ENCODE results near the gene ZBTB45.

Gene ZBTB45

GRCh38 chr19:58519355-58520256, at the start of gene ZBTB45:
ZBTB45 (minus strand) TSS chr19:58519810; CDS start chr19:58517673, 2,137 bp downstream.
- DNase-seq = peak; percentile 91

- no peak for DNase-seq
These were observed 49.0 kb upstream of the ZBTB45 start for GRCh38 chr19:58568453-58569130.

- DNase-seq = no peak
These were observed 47.4 kb upstream of the ZBTB45 start for GRCh38 chr19:58566989-58567388.

- no peak for DNase-seq
These were observed 44.2 kb upstream of the ZBTB45 start for GRCh38 chr19:58563823-58564222.

- no peak for DNase-seq
These were observed 43.5 kb upstream of the ZBTB45 start for GRCh38 chr19:58563034-58563573.

- DNase-seq = no peak
These were observed 42.8 kb upstream of the ZBTB45 start for GRCh38 chr19:58562122-58563033.

- no peak for DNase-seq
These were observed 41.9 kb upstream of the ZBTB45 start for GRCh38 chr19:58561373-58562121.

- DNase-seq = no peak
These were observed 41.3 kb upstream of the ZBTB45 start for GRCh38 chr19:58560921-58561320.

- DNase-seq = no peak
These were observed 40.6 kb upstream of the ZBTB45 start for GRCh38 chr19:58560007-58560887.

GRCh38 chr19:58559275-58560006, 39.8 kb upstream of the ZBTB45 start:
- DNase-seq = no peak

- no peak for DNase-seq
These were observed 39.1 kb upstream of the ZBTB45 start for GRCh38 chr19:58558623-58559274.

- DNase-seq = no peak
These were observed 38.5 kb upstream of the ZBTB45 start, which contains the start of gene UBE2M for GRCh38 chr19:58558066-58558622. UBE2M (minus strand) TSS chr19:58558611; CDS start chr19:58558381, 230 bp downstream.

- no peak for DNase-seq
These were observed 37.8 kb upstream of the ZBTB45 start for GRCh38 chr19:58557221-58558065.

- DNase-seq = no peak
These were observed 37.1 kb upstream of the ZBTB45 start for GRCh38 chr19:58556622-58557220.

GRCh38 chr19:58555920-58556621, 36.5 kb upstream of the ZBTB45 start:
- DNase-seq = no peak

GRCh38 chr19:58555369-58555885, 35.8 kb upstream of the ZBTB45 start:
- DNase-seq = no peak

All from NCI-H187 treated with DMSO at 0.1 percent for 48 hours (cell line).